Neural cell (in vitro differentiated cells): Measurements from ENCODE around the gene HDAC4. TPM values are rescaled to one million over a fixed set of nuclear protein-coding genes. Genes with fewer than 3 reads are reported as not detected.

Experiments used
- H2AFZ ChIP-seq: fragments of 200-600, 300-800 bp; sonication (generic), shearing (Covaris generic); 2 replicates; pipeline ENCODE4 v1.6.0; 2014; ENCODE audit warnings: low read depth, mild to moderate bottlenecking, antibody characterized with exemption, low read length, moderate library complexity
- H3F3A ChIP-seq: fragments of 200-600 bp; shearing (Covaris generic); 2 replicates; pipeline ENCODE4 v1.6.1; 2016; ENCODE audit warnings: mild to moderate bottlenecking, moderate library complexity, mixed read lengths, antibody characterized with exemption, low read length; ENCODE audit not compliant: insufficient read depth, poor library complexity, severe bottlenecking
- H3K27ac ChIP-seq: fragments of 200-600, 300-800 bp; sonication (generic), shearing (Covaris generic); 2 replicates; pipeline ENCODE4 v1.5.1; 2014; ENCODE audit warnings: mild to moderate bottlenecking, low read length, moderate library complexity
- H3K27me3 ChIP-seq: fragments of 300-800, 200-600 bp; sonication (generic), shearing (Covaris generic); 2 replicates; pipeline ENCODE4 v1.6.0; 2014; ENCODE audit warnings: mild to moderate bottlenecking, low read depth, low read length, moderate library complexity; ENCODE audit not compliant: insufficient read depth
- H3K36me3 ChIP-seq: fragments of 300-800, 200-600 bp; sonication (generic), shearing (Covaris generic); 2 replicates; pipeline ENCODE4 v1.5.1; 2014; ENCODE audit warnings: mild to moderate bottlenecking, antibody characterized with exemption, low read length, moderate library complexity; ENCODE audit not compliant: insufficient read depth
- H3K4me2 ChIP-seq: fragments of 300-800, 200-600 bp; sonication (generic), shearing (Covaris generic); 2 replicates; pipeline ENCODE4 v1.6.0; 2014; ENCODE audit warnings: mild to moderate bottlenecking, low read length
- H3K4me3 ChIP-seq: fragments of 300-800, 200-600 bp; sonication (generic), shearing (Covaris generic); 2 replicates; pipeline ENCODE4 v1.5.1; 2014; ENCODE audit warnings: mild to moderate bottlenecking, low read length, moderate library complexity
- H3K79me2 ChIP-seq: fragments of 200-600 bp; shearing (Covaris generic); replicated peaks from 2 replicates; pipeline ENCODE4 v1.6.0; 2014; ENCODE audit warnings: mild to moderate bottlenecking, low read length, moderate library complexity; ENCODE audit not compliant: insufficient read depth
- H3K9ac ChIP-seq: fragments of 300-800, 200-600 bp; sonication (generic), shearing (Covaris generic); 2 replicates; pipeline ENCODE4 v1.6.1; 2016; ENCODE audit warnings: mild to moderate bottlenecking, low read length, mixed read lengths
- H3K9me2 ChIP-seq: fragments of 200-600 bp; shearing (Covaris generic); 2 replicates; pipeline ENCODE4 v1.6.1; 2016; ENCODE audit warnings: mild to moderate bottlenecking, low read length, mixed read lengths; ENCODE audit not compliant: insufficient read depth
- H3K9me3 ChIP-seq: fragments of 200-600, 300-800 bp; sonication (generic), shearing (Covaris generic); 2 replicates; pipeline ENCODE4 v1.6.1; 2016; ENCODE audit warnings: mild to moderate bottlenecking, mixed run types, low read length, moderate library complexity, mixed read lengths
- H4K20me1 ChIP-seq: fragments of 200-600 bp; shearing (Covaris generic); 2 replicates; pipeline ENCODE4 v1.6.1; 2016; ENCODE audit warnings: mild to moderate bottlenecking, mixed run types; ENCODE audit not compliant: insufficient read depth
- EP300 ChIP-seq: fragments of 450-650 bp; conservative IDR thresholded peaks from 2 replicates; pipeline ENCODE4 v1.6.1; 2014; ENCODE audit warnings: antibody characterized with exemption, mild to moderate bottlenecking, moderate library complexity; ENCODE audit not compliant: poor library complexity, severe bottlenecking
- EZH2 ChIP-seq: fragments of 200-600, 300-800 bp; shearing (Covaris generic), sonication (generic); IDR thresholded peaks from 2 replicates; pipeline ENCODE4 v1.6.1; 2014; ENCODE audit warnings: antibody characterized with exemption, low read length, borderline replicate concordance, mild to moderate bottlenecking; ENCODE audit not compliant: insufficient read depth, poor library complexity, severe bottlenecking
- MXI1 ChIP-seq: fragments of 450-650 bp; conservative IDR thresholded peaks from 2 replicates; pipeline ENCODE4 v1.6.1; 2014; ENCODE audit warnings: antibody characterized with exemption, mild to moderate bottlenecking; ENCODE audit not compliant: poor library complexity, severe bottlenecking
- POLR2AphosphoS5 ChIP-seq: IDR thresholded peaks from 2 replicates; pipeline ENCODE4 v1.6.1; 2012
- RAD21 ChIP-seq: fragments of 450-650 bp; conservative IDR thresholded peaks from 2 replicates; pipeline ENCODE4 v1.6.1; 2014; ENCODE audit warnings: antibody characterized with exemption, mild to moderate bottlenecking, moderate library complexity
- SMC3 ChIP-seq: fragments of 450-650 bp; conservative IDR thresholded peaks from 2 replicates; pipeline ENCODE4 v1.6.1; 2014; ENCODE audit warnings: antibody characterized with exemption, mild to moderate bottlenecking, moderate library complexity; ENCODE audit not compliant: poor library complexity
- TAF1 ChIP-seq: IDR thresholded peaks from 2 replicates; pipeline ENCODE4 v1.6.1; 2012; ENCODE audit warnings: low read depth
- polyA plus RNA-seq: library from polyadenylated mRNA; depleted of rRNA; stranded (reverse); fragments of >200 nt; gene quantifications from 2 replicates; pipeline ENCODE4 v1.2.3, GENCODE V29; 2014
- TF ChIP-seq, protein P1 (sequence below): fragments of 450-650 bp; IDR thresholded peaks from 2 replicates; pipeline ENCODE4 v1.5.1; 2014; ENCODE audit warnings: antibody characterized with exemption, mild to moderate bottlenecking, moderate library complexity; ENCODE audit not compliant: poor library complexity, severe bottlenecking
- TF ChIP-seq, protein P2 (sequence below): IDR thresholded peaks from 2 replicates; pipeline ENCODE4 v1.6.1; 2012; ENCODE audit warnings: borderline replicate concordance

The HDAC4 gene
- polyA plus RNA-seq, 1 donor from 2014 or later = 3.4 TPM

DNA sequence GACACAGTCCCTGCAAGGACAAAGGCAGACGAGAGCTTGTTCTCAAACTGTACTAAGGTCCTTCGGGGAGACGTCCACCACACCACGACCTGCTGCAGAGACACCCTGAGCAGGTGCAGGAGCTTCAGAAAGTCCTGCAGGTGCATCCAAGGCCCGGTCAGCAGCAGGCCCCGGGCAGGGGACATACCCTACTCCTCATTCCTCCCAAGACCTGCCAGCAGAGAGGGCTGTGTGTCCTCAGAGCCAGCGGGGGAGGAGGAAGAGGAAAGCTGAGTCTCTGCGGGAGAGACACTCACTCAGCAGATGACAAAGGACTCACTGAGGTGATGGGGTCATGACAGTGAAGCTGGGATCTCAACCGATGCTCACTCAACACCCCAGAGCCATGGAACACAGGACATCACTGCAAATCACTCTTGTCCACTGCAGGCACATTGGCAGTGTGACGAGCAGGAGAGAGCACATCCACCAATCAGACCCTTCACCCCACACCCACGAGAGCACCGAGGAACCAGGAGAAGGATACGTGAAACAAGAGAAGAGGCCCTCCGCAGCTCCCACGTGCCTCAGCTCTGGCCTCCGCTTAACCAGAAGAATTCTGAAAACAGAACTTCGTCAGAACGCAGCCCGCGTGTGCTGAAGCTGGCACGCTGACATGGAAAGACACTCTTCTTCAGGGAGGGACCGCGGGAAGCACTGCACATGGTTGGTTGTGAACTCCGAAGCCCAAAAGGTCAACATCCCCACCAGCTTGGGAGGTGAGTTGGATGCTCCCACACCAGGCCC lies 9.3 kb downstream of the HDAC4 start:
- H3K27me3 ChIP-seq = no peaks in the 10 kb centered on the region
- no peak overlapping the region for H3K27ac ChIP-seq
- no peak overlapping the region for H3K9ac ChIP-seq
- no peak overlapping the region for H3K4me2 ChIP-seq
- H3K9me2 ChIP-seq = no peaks in the 10 kb centered on the region
- no peaks in the 10 kb centered on the region for H3F3A ChIP-seq
- H2AFZ ChIP-seq = no peak overlapping the region
- no peak for TF ChIP-seq MXI1
- TF ChIP-seq, protein P1, sequence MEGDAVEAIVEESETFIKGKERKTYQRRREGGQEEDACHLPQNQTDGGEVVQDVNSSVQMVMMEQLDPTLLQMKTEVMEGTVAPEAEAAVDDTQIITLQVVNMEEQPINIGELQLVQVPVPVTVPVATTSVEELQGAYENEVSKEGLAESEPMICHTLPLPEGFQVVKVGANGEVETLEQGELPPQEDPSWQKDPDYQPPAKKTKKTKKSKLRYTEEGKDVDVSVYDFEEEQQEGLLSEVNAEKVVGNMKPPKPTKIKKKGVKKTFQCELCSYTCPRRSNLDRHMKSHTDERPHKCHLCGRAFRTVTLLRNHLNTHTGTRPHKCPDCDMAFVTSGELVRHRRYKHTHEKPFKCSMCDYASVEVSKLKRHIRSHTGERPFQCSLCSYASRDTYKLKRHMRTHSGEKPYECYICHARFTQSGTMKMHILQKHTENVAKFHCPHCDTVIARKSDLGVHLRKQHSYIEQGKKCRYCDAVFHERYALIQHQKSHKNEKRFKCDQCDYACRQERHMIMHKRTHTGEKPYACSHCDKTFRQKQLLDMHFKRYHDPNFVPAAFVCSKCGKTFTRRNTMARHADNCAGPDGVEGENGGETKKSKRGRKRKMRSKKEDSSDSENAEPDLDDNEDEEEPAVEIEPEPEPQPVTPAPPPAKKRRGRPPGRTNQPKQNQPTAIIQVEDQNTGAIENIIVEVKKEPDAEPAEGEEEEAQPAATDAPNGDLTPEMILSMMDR = no peak
- no peak for TF ChIP-seq RAD21
- no peak for TF ChIP-seq TAF1
- no peak for TF ChIP-seq POLR2AphosphoS5
- TF ChIP-seq SMC3 = no peak
- no peak for TF ChIP-seq EZH2
- no peak for TF ChIP-seq EP300
- TF ChIP-seq, protein P2, sequence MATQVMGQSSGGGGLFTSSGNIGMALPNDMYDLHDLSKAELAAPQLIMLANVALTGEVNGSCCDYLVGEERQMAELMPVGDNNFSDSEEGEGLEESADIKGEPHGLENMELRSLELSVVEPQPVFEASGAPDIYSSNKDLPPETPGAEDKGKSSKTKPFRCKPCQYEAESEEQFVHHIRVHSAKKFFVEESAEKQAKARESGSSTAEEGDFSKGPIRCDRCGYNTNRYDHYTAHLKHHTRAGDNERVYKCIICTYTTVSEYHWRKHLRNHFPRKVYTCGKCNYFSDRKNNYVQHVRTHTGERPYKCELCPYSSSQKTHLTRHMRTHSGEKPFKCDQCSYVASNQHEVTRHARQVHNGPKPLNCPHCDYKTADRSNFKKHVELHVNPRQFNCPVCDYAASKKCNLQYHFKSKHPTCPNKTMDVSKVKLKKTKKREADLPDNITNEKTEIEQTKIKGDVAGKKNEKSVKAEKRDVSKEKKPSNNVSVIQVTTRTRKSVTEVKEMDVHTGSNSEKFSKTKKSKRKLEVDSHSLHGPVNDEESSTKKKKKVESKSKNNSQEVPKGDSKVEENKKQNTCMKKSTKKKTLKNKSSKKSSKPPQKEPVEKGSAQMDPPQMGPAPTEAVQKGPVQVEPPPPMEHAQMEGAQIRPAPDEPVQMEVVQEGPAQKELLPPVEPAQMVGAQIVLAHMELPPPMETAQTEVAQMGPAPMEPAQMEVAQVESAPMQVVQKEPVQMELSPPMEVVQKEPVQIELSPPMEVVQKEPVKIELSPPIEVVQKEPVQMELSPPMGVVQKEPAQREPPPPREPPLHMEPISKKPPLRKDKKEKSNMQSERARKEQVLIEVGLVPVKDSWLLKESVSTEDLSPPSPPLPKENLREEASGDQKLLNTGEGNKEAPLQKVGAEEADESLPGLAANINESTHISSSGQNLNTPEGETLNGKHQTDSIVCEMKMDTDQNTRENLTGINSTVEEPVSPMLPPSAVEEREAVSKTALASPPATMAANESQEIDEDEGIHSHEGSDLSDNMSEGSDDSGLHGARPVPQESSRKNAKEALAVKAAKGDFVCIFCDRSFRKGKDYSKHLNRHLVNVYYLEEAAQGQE = no peak
- H3K79me2 ChIP-seq = peaks cover 33% of the 10 kb centered on the region
- H4K20me1 ChIP-seq = no peaks in the 10 kb centered on the region
- no peaks in the 10 kb centered on the region for H3K9me3 ChIP-seq
- H3K4me3 ChIP-seq = no peak overlapping the region
- H3K36me3 ChIP-seq = peaks cover 3% of the 10 kb centered on the region

DNA sequence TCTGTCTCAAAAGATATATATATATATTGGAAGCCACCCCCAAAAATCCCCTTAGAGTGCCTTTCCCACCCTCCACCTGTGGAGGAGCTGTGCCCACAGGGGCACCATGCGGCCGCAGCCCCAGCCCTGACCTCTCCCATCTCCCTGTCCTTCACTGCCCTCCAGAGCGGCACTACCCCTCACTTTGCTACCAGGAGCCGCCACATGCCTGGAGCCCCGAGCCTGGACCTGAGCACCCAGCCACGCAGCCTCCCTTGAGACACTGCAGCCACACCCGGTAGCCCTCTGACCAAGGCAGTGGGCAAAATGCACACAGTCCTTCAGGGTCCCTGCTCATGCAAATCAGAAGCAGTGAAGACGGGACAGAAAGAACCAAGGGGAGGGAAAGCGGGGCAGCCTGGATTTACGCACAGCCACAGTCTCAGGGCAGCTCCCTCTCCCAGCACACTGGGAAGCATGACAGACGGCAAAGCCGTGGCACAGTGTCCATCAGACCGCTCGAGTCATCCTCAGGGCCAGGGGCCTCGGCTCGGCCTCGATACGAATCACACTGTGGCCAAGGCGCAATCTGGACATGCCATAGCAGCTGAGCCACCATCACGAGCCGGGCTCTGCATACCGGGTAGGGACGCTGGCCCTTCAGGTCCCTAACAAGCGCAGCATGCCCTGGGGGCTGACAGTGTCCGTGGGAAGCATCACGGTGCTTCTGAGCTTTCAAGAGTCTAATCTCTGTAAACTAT lies 10.1 kb downstream of the HDAC4 start:
- Histone ChIP-seq H2AFZ (no peak overlapping the region), H4K20me1 (no peaks in the 10 kb centered on the region), H3K9me3 (no peaks in the 10 kb centered on the region), H3K9ac (no peak overlapping the region), H3K36me3 (peaks cover 3% of the 10 kb centered on the region), H3K27me3 (no peaks in the 10 kb centered on the region), H3K4me2 (no peak overlapping the region), H3K27ac (no peak overlapping the region), H3K79me2 (peaks cover 26% of the 10 kb centered on the region), H3F3A (no peaks in the 10 kb centered on the region), H3K9me2 (no peaks in the 10 kb centered on the region), H3K4me3 (no peak overlapping the region)
- no peak for TF ChIP-seq TAF1
- TF ChIP-seq, protein P2 = no peak
- TF ChIP-seq, protein P1 = no peak
- no peak for TF ChIP-seq EZH2
- TF ChIP-seq POLR2AphosphoS5 = no peak
- no peak for TF ChIP-seq EP300
- TF ChIP-seq MXI1 = no peak
- TF ChIP-seq RAD21 = no peak
- no peak for TF ChIP-seq SMC3
